Right lobe of liver (tissue), 6 donors: Measurements from ENCODE around the gene RFC3. TPM values are rescaled to one million over a fixed set of nuclear protein-coding genes. Genes with fewer than 3 reads are reported as not detected.

Experiments
- ATAC-seq, 4 donors: fragments of 200-7000 bp; cut with Tn5 transposase; one replicate each; pipeline ENCODE4 v1.9.1; 2020; ENCODE audit warnings: mild to moderate bottlenecking in 4 of 4, moderate library complexity in 4 of 4
- DNase-seq, 3 donors: peaks; one replicate each; pipeline ENCODE4 v3.0.0-alpha.2; 2020
- H3K27ac ChIP-seq, 3 donors: fragments of 200-600 bp; one replicate each; pipeline ENCODE4 v1.8.0; 2022
- H3K27me3 ChIP-seq, 2 donors: fragments of 200-600 bp; one replicate each; pipeline ENCODE4 v1.8.0; 2022
- H3K36me3 ChIP-seq, 4 donors: fragments of 200-600 bp; sonication (generic) in 1 of 4; one replicate each; pipeline versions ENCODE4 v1.5.1 to v1.8.0; 2017 to 2022; ENCODE audit warnings: control low read depth in 1 of 4
- H3K4me1 ChIP-seq, 4 donors: fragments of 200-600 bp; sonication (generic) in 1 of 4; one replicate each; pipeline versions ENCODE4 v1.5.1 to v1.8.0; 2017 to 2022; ENCODE audit warnings: control low read depth in 1 of 4
- H3K4me3 ChIP-seq, 3 donors: fragments of 200-600 bp; one replicate each; pipeline ENCODE4 v1.8.0; 2022
- H3K9me3 ChIP-seq, 4 donors: fragments of 200-600 bp; sonication (generic) in 1 of 4; one replicate each; pipeline versions ENCODE4 v1.5.1 to v1.8.0; 2017 to 2022; ENCODE audit warnings: control low read depth in 1 of 4
- CTCF ChIP-seq, 4 donors: fragments of 200-600 bp in 3 of 4; fragments of 450-650 bp in 1 of 4; IDR thresholded peaks; one replicate each; pipeline versions ENCODE4 v1.5.1 to v1.8.0; 2016 to 2022; ENCODE audit warnings: antibody characterized with exemption in 4 of 4, mild to moderate bottlenecking in 2 of 4
- POLR2A ChIP-seq: fragments of 450-650 bp; IDR thresholded peaks from one replicate; pipeline ENCODE4 v1.6.1; 2017; ENCODE audit warnings: antibody characterized with exemption, mild to moderate bottlenecking
- WGBS: methylation state at CpG from one replicate; pipeline ENCODE4 v1.1.6; 2018; ENCODE audit warnings: low coverage, low lambda C conversion rate; ENCODE audit not compliant: insufficient coverage; ENCODE audit errors: missing lambda C conversion rate; 5-methylcytosine and 5-hydroxymethylcytosine counted together
- intact Hi-C, 2 donors: fragments of 100-400 bp; cut with DNase I; formaldehyde crosslinking; loops; one replicate each; pipeline versions ENCODE4 v1.11.2 to v1.14.1; 2022
- total RNA-seq, 6 experiments: library from RNA; depleted of rRNA in 2 of 6; stranded (reverse); fragments of >200 nt in 2 of 6; fragmentation: NEBNext Ultra II Directional in 3 of 6; extraction: Animal tissue kit (Norgen Biotek cat#: 25700) in 3 of 6; gene quantifications; one replicate each; pipeline versions ENCODE4 v1.1.0 to v1.2.4, GENCODE V29; 2016 to 2023
- donor health status: DM: no; HTN: yes; CAD: no.
- donor health status: DM: no; HTN: no; CAD: no.
- donor health status: DM: no; HTN: no; CAD: no.
- donor health status: DM: no; HTN: yes; CAD: no.
- donor health status: DM: no; HTN: yes; CAD: no.

RFC3 gene
- total RNA-seq, 6 experiments from 2014 or later: 1.6 to 10.0 (median 2.4) TPM

- TF ChIP-seq POLR2A: no peak
- TF ChIP-seq CTCF (IDR thresholded peaks at IDR 0.05): no peak
- ATAC-seq (peak; percentile 79 to 84 (median 82)), DNase-seq (peak; percentile 31 to 68 (median 63))
- no peaks in the 10 kb centered on the region for H3K9me3 ChIP-seq
- H3K27me3 ChIP-seq: no peaks in the 10 kb centered on the region
- no peak overlapping the region for H3K4me3 ChIP-seq
- 59% methylated on average over 2 of the region's 2 CpGs for WGBS
- H3K36me3 ChIP-seq: no peaks in the 10 kb centered on the region
- peak overlapping the region in 2 of 3 donors; percentile 71 to 90 for H3K27ac ChIP-seq
- intact Hi-C loops: no loop called here
- peaks cover 0 to 26% (median 0%) of the 10 kb centered on the region in 4 donors for H3K4me1 ChIP-seq
Measured at GRCh38 chr13:33870046-33870668, 52.2 kb downstream of the RFC3 start.

- intact Hi-C loops: no loop called here
- ATAC-seq: peak; percentile 40 to 70 (median 54)
- H3K9me3 ChIP-seq: no peaks in the 10 kb centered on the region
- H3K4me1 ChIP-seq: peaks cover 0 to 30% (median 0%) of the 10 kb centered on the region in 4 donors
- no peaks in the 10 kb centered on the region for H3K27me3 ChIP-seq
- H3K36me3 ChIP-seq: no peaks in the 10 kb centered on the region
- H3K27ac ChIP-seq: peak overlapping the region; percentile 13 to 90 (median 71)
- H3K4me3 ChIP-seq: no peak overlapping the region
- DNase-seq: peak in 2 of 3 donors; percentile 49 to 60
- TF ChIP-seq POLR2A: no peak
- no peak for TF ChIP-seq CTCF (IDR thresholded peaks at IDR 0.05)
- whole genome bisulfite sequencing: 27% methylated on average over 7 of the region's 7 CpGs
Measured at GRCh38 chr13:33871207-33872004, 53.5 kb downstream of the RFC3 start.

GRCh38 chr13:33872005-33872351, 54.0 kb downstream of the RFC3 start:
- 28% methylated on average over 6 of the region's 6 CpGs for WGBS
- Histone ChIP-seq H3K4me3 (no peak overlapping the region), H3K36me3 (no peaks in the 10 kb centered on the region), H3K27me3 (no peaks in the 10 kb centered on the region), H3K4me1 (peaks cover 0 to 31% (median 0%) of the 10 kb centered on the region in 4 donors), H3K27ac (peak overlapping the region in 2 of 3 donors; percentile 71 to 90), H3K9me3 (no peaks in the 10 kb centered on the region)
- peak; percentile 56 to 79 (median 65) for ATAC-seq
- no peak for TF ChIP-seq CTCF (IDR thresholded peaks at IDR 0.05)
- no peak for TF ChIP-seq POLR2A
- intact Hi-C loops: no loop called here
- peak in 1 of 3 donors; percentile 56 for DNase-seq

GRCh38 chr13:33873251-33873908, 55.4 kb downstream of the RFC3 start:
- Histone ChIP-seq H3K4me3 (no peak overlapping the region), H3K9me3 (no peaks in the 10 kb centered on the region), H3K27ac (no peak overlapping the region), H3K4me1 (peaks cover 0 to 31% (median 0%) of the 10 kb centered on the region in 4 donors), H3K27me3 (no peaks in the 10 kb centered on the region), H3K36me3 (no peaks in the 10 kb centered on the region)
- WGBS: 59% methylated on average over 5 of the region's 5 CpGs
- ATAC-seq (no peak), DNase-seq (no peak)
- TF ChIP-seq CTCF (IDR thresholded peaks at IDR 0.05): no peak
- TF ChIP-seq POLR2A: no peak
- intact Hi-C loops: no loop called here
